Neural cell (in vitro differentiated cells): ENCODE data around the gene TMEM147.

Experiments
- POLR2AphosphoS5 ChIP-seq: IDR thresholded peaks from 2 replicates; pipeline ENCODE4 v1.6.1; 2012
- TF ChIP-seq, protein P1 (sequence below): fragments of 450-650 bp; IDR thresholded peaks from 2 replicates; pipeline ENCODE4 v1.5.1; 2014; ENCODE audit warnings: antibody characterized with exemption, mild to moderate bottlenecking, moderate library complexity; ENCODE audit not compliant: poor library complexity, severe bottlenecking

DNA sequence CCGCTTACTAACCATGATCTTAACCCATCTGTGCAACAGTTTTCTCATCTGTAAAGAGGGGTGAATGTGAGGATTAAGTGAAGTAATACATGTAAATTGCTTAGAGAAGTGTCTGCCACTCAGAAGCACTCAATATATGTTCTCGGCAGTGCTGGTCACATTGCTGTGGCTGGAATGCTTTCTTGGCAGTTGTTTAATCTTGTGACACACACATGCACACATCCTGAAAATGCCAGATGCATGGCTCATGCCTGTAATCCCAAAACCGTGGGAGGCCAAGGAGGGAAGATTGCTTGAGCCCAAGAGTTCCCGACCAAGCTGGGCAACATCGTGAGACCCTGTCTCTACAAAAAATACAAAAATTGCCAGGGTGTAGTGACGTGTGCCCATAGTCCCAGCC is 27.1 kb upstream of the TMEM147 start:
- TF ChIP-seq POLR2AphosphoS5, result no peak
- TF ChIP-seq, protein P1, sequence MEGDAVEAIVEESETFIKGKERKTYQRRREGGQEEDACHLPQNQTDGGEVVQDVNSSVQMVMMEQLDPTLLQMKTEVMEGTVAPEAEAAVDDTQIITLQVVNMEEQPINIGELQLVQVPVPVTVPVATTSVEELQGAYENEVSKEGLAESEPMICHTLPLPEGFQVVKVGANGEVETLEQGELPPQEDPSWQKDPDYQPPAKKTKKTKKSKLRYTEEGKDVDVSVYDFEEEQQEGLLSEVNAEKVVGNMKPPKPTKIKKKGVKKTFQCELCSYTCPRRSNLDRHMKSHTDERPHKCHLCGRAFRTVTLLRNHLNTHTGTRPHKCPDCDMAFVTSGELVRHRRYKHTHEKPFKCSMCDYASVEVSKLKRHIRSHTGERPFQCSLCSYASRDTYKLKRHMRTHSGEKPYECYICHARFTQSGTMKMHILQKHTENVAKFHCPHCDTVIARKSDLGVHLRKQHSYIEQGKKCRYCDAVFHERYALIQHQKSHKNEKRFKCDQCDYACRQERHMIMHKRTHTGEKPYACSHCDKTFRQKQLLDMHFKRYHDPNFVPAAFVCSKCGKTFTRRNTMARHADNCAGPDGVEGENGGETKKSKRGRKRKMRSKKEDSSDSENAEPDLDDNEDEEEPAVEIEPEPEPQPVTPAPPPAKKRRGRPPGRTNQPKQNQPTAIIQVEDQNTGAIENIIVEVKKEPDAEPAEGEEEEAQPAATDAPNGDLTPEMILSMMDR, result no peak
